D341Med (cell line): ENCODE measurements around the gene SUPT3H.

ENCODE experiments used
- DNase-seq: peaks from one replicate; pipeline ENCODE4 v3.0.0; 2012; ENCODE audit warnings: low spot score

Gene SUPT3H

GRCh38 chr6:45001663-45002062, 376.1 kb downstream of the SUPT3H start:
- DNase-seq, result no peak

- DNase-seq, result no peak
Observed at GRCh38 chr6:45000833-45001232, 376.9 kb downstream of the SUPT3H start.

GRCh38 chr6:44999066-44999465, 378.7 kb downstream of the SUPT3H start:
- no peak for DNase-seq

GRCh38 chr6:44995486-44996132, 382.1 kb downstream of the SUPT3H start:
- DNase-seq, result no peak

GRCh38 chr6:44989391-44989790, 388.3 kb downstream of the SUPT3H start:
- DNase-seq, result no peak

- no peak for DNase-seq
Observed at GRCh38 chr6:44985006-44985405, 392.7 kb downstream of the SUPT3H start.

- no peak for DNase-seq
Observed at GRCh38 chr6:44983467-44984365, 394.0 kb downstream of the SUPT3H start.

- no peak for DNase-seq
Observed at GRCh38 chr6:44980841-44981240, 396.9 kb downstream of the SUPT3H start.

- DNase-seq, result no peak
Observed at GRCh38 chr6:44976677-44977641, 400.8 kb downstream of the SUPT3H start.

GRCh38 chr6:44974511-44974910, 403.2 kb downstream of the SUPT3H start:
- DNase-seq, result no peak

- DNase-seq, result no peak
Observed at GRCh38 chr6:44972709-44973108, 405.0 kb downstream of the SUPT3H start.

GRCh38 chr6:44969446-44970185, 408.1 kb downstream of the SUPT3H start:
- DNase-seq, result no peak

GRCh38 chr6:44967481-44967880, 410.3 kb downstream of the SUPT3H start:
- DNase-seq, result no peak

- no peak for DNase-seq
Observed at GRCh38 chr6:44966449-44967092, 411.2 kb downstream of the SUPT3H start.

GRCh38 chr6:44965708-44966107, 412.0 kb downstream of the SUPT3H start:
- no peak for DNase-seq

GRCh38 chr6:44960898-44961297, 416.8 kb downstream of the SUPT3H start:
- no peak for DNase-seq

GRCh38 chr6:44959651-44960050, 418.1 kb downstream of the SUPT3H start:
- DNase-seq, result no peak

- DNase-seq, result no peak
Observed at GRCh38 chr6:44957156-44957555, 420.6 kb downstream of the SUPT3H start.

- DNase-seq, result no peak
Observed at GRCh38 chr6:44956396-44956795, 421.3 kb downstream of the SUPT3H start.

GRCh38 chr6:44955145-44955544, 422.6 kb downstream of the SUPT3H start:
- DNase-seq, result no peak

- no peak for DNase-seq
Observed at GRCh38 chr6:44954281-44954680, 423.5 kb downstream of the SUPT3H start.
